ENCODE measurements around the gene CD7. TPM values are rescaled to one million over a fixed set of nuclear protein-coding genes. Genes with fewer than 3 reads are reported as not detected.
A peak's percentile ranks its signal among the peaks of the same experiment; 100 is the strongest.

CD7 gene
- total and polyA plus RNA-seq, 9 of the 15 experiments (the other 6 are each of a cell fraction or from before 2014, with no cell fraction given), result 0.21 to 0.35 TPM; not detected in 7

DNA sequence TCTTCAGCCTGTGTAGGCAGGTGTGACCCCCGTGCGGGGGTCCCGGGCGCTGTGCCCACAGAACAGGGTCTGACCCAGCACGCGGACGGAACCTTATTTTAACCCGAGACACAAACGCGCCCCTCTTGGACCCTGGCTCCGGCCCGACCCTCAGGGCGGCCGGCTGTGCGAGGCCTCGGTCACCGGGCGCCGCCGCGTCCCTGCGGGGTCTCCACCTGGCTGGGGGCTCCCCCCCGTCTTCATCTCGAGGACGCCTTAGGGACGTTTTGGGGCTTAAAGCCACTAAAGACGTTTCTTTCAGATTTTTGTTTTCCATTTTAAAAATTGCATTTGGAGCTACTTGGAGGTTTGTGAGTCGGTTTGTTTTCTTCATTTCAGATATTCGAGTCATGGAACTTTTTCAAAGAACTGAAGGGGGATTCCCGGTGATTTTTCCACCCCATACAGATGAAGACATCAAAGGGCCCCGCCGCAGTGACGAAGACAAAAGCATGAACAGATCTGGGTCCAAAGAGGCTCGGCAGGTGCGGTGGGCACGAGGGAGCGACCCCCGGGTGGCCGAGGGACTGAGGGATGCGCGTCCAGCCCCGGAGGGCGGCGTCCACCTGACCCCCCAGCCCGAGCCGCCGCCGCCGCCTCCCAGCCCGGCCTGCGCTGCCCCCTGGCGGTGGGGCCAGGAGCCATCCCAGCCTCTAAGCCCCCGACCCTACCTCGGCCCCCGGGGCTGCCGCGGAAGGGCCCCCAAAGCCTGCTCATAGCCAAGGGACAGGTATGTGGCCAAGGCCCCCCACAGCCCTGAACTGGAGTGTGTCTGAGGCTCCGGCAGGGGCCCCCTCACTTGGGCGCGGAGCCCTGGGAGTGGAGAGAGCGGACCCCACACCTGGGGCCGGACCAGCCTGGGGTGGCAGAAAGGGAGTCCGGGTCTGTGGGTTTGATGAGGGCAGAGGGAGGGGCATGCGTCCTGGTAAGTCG, 3.8 kb upstream of the CD7 start (continued):
- TF ChIP-seq, protein P1, sequence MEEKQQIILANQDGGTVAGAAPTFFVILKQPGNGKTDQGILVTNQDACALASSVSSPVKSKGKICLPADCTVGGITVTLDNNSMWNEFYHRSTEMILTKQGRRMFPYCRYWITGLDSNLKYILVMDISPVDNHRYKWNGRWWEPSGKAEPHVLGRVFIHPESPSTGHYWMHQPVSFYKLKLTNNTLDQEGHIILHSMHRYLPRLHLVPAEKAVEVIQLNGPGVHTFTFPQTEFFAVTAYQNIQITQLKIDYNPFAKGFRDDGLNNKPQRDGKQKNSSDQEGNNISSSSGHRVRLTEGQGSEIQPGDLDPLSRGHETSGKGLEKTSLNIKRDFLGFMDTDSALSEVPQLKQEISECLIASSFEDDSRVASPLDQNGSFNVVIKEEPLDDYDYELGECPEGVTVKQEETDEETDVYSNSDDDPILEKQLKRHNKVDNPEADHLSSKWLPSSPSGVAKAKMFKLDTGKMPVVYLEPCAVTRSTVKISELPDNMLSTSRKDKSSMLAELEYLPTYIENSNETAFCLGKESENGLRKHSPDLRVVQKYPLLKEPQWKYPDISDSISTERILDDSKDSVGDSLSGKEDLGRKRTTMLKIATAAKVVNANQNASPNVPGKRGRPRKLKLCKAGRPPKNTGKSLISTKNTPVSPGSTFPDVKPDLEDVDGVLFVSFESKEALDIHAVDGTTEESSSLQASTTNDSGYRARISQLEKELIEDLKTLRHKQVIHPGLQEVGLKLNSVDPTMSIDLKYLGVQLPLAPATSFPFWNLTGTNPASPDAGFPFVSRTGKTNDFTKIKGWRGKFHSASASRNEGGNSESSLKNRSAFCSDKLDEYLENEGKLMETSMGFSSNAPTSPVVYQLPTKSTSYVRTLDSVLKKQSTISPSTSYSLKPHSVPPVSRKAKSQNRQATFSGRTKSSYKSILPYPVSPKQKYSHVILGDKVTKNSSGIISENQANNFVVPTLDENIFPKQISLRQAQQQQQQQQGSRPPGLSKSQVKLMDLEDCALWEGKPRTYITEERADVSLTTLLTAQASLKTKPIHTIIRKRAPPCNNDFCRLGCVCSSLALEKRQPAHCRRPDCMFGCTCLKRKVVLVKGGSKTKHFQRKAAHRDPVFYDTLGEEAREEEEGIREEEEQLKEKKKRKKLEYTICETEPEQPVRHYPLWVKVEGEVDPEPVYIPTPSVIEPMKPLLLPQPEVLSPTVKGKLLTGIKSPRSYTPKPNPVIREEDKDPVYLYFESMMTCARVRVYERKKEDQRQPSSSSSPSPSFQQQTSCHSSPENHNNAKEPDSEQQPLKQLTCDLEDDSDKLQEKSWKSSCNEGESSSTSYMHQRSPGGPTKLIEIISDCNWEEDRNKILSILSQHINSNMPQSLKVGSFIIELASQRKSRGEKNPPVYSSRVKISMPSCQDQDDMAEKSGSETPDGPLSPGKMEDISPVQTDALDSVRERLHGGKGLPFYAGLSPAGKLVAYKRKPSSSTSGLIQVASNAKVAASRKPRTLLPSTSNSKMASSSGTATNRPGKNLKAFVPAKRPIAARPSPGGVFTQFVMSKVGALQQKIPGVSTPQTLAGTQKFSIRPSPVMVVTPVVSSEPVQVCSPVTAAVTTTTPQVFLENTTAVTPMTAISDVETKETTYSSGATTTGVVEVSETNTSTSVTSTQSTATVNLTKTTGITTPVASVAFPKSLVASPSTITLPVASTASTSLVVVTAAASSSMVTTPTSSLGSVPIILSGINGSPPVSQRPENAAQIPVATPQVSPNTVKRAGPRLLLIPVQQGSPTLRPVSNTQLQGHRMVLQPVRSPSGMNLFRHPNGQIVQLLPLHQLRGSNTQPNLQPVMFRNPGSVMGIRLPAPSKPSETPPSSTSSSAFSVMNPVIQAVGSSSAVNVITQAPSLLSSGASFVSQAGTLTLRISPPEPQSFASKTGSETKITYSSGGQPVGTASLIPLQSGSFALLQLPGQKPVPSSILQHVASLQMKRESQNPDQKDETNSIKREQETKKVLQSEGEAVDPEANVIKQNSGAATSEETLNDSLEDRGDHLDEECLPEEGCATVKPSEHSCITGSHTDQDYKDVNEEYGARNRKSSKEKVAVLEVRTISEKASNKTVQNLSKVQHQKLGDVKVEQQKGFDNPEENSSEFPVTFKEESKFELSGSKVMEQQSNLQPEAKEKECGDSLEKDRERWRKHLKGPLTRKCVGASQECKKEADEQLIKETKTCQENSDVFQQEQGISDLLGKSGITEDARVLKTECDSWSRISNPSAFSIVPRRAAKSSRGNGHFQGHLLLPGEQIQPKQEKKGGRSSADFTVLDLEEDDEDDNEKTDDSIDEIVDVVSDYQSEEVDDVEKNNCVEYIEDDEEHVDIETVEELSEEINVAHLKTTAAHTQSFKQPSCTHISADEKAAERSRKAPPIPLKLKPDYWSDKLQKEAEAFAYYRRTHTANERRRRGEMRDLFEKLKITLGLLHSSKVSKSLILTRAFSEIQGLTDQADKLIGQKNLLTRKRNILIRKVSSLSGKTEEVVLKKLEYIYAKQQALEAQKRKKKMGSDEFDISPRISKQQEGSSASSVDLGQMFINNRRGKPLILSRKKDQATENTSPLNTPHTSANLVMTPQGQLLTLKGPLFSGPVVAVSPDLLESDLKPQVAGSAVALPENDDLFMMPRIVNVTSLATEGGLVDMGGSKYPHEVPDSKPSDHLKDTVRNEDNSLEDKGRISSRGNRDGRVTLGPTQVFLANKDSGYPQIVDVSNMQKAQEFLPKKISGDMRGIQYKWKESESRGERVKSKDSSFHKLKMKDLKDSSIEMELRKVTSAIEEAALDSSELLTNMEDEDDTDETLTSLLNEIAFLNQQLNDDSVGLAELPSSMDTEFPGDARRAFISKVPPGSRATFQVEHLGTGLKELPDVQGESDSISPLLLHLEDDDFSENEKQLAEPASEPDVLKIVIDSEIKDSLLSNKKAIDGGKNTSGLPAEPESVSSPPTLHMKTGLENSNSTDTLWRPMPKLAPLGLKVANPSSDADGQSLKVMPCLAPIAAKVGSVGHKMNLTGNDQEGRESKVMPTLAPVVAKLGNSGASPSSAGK (IDR thresholded peaks at IDR 0.05), result no peak
- no peak for TF ChIP-seq KAT7 (CRISPR knock-in tag; IDR thresholded peaks at IDR 0.05; ENCODE audit: borderline replicate concordance)
- no peak for TF ChIP-seq ZC3H8 (IDR thresholded peaks at IDR 0.05)
- TF ChIP-seq CREB1 (IDR thresholded peaks at IDR 0.05), result no peak
- TF ChIP-seq CREB1 (CRISPR knock-in tag; IDR thresholded peaks at IDR 0.05), result no peak
- TF ChIP-seq KLF16 (IDR thresholded peaks at IDR 0.05), result 0 out of 2 replicates have a peak, but pooled peaks have one; percentile 36
- TF ChIP-seq FOXP1 (CRISPR knock-in tag; IDR thresholded peaks at IDR 0.05), result no peak
- TF ChIP-seq MTF1 (CRISPR knock-in tag; IDR thresholded peaks at IDR 0.05; ENCODE audit: borderline replicate concordance), result no peak
- TF ChIP-seq MTA1 (IDR thresholded peaks at IDR 0.05; ENCODE audit: borderline replicate concordance), result no peak
- TF ChIP-seq HDAC6 (IDR thresholded peaks at IDR 0.05; ENCODE audit: low read depth, low read length), result no peak
- TF ChIP-seq ERF (CRISPR knock-in tag; IDR thresholded peaks at IDR 0.05), result no peak
- TF ChIP-seq, protein P2, sequence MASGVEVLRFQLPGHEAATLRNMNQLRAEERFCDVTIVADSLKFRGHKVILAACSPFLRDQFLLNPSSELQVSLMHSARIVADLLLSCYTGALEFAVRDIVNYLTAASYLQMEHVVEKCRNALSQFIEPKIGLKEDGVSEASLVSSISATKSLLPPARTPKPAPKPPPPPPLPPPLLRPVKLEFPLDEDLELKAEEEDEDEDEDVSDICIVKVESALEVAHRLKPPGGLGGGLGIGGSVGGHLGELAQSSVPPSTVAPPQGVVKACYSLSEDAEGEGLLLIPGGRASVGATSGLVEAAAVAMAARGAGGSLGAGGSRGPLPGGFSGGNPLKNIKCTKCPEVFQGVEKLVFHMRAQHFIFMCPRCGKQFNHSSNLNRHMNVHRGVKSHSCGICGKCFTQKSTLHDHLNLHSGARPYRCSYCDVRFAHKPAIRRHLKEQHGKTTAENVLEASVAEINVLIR (CRISPR knock-in tag; IDR thresholded peaks at IDR 0.05), result no peak
- peak; percentile 81 for TF ChIP-seq RB1 (IDR thresholded peaks at IDR 0.05; ENCODE audit: low read depth)
- no peak for TF ChIP-seq NR1H2 (CRISPR knock-in tag; IDR thresholded peaks at IDR 0.05)
- no peak for TF ChIP-seq TOE1 (IDR thresholded peaks at IDR 0.05; ENCODE audit: borderline replicate concordance)
- TF ChIP-seq TOE1 (CRISPR knock-in tag; IDR thresholded peaks at IDR 0.05; ENCODE audit: borderline replicate concordance, low read depth), result no peak
- TF ChIP-seq ZNF586 (CRISPR knock-in tag; conservative IDR thresholded peaks at IDR 0.05), result no peak

All from K562 (cell line).